NCI-H187 (cell line): ENCODE measurements around the gene SGSH.

Experiments used
- DNase-seq, 2 experiments: peaks; one replicate each; lab custom pipeline; 2025; lab: John Stamatoyannopoulos, UW

Gene SGSH

DNA sequence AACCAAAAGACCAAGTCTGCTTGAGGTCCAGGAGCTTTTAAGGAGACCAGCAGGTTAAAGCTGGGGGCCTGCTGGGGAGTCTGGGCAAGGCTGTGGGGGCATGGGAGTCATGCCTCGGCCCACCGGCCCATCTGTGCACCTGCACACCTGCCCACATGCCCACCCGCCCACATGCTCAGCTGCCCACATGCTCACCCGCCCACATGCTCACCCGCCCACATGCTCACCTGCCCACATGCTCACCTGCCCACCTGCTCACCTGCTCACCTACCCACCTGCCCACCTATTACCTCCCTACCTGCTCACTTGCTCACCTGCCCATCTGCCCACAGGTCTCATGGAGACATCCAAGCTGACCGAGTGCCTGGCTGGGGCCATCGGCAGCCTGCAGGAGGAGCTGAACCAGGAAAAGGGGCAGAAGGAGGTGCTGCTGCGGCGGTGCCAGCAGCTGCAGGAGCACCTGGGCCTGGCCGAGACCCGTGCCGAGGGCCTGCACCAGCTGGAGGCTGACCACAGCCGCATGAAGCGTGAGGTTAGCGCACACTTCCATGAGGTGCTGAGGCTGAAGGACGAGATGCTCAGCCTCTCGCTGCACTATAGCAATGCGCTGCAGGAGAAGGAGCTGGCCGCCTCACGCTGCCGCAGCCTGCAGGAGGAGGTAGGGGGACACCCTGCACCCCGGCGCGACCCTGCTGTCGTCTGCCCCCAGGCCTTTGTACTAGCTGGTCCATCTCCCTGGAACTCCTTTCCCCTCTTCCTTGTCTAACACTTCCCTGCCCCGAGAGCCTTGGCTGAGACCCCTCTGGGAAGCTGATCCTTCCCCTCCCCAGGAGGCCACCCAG lies 36.3 kb downstream of the SGSH start:
- DNase-seq, result no peak

DNA sequence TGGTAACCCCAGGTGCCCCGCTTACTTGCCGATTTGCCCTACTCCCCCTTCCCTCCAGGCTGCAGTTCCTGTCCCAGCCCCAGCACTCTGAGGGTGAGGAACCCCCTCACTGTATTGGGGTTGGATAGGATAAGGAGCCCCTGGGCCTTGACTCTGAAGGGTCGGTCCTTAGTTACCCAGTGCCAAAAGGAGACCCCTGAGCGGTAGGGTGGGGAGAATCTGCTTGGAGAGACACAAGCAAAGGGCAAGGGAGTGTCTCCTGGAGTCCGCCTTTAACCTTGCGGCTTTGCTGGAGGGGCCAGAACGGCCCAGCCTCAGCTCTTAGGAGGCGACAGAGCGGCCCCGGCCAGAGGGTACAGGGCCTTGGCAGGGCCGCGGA lies 37.3 kb downstream of the SGSH start:
- no peak for DNase-seq

DNA sequence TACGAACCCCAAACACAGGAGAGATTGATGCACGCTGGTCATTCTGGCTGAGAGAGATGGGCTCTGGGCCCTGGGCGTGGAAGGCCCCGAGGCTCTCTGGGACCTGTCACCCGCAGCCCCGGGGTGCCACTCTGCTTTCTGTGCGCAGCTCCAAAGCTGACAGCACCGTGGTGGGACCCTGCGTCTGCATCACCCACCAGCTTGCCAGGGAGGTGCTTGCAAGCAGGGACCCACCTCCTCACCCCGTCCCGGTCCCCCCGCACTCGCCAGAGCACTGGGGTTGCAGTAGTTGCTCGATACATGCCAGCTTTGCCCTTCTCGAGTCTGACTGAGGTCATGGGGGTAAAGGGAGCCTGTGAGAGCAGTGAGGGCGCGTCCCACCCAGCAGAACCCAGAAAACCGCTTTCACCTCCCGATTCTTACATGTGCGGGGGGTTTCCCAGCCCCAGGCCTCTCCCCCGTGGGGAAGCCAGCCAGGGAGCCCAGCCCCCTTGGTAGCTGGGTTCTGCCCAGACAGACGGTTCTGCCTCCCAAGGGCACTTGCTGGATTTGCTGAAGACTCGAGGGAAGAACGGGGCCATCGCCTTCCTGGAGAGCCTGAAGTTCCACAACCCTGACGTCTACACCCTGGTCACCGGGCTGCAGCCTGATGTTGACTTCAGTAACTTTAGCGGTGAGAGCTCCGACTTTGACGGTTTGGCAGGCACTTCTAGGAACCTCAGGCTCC lies 37.9 kb downstream of the SGSH start:
- DNase-seq, result no peak

DNA sequence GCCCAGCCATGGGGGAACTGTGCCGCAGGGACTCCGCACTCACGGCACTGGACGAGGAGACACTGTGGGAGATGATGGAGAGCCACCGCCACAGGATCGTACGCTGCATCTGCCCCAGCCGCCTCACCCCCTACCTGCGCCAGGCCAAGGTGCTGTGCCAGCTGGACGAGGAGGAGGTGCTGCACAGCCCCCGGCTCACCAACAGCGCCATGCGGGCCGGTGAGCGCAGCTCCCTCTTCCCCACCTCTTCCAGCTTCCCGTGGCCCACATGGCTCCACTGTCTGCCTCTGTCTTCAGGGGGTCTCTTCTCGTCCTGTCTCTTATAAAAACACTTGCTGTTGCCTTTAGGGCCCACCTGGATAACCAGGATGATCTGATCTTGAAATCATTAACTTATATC lies 38.7 kb downstream of the SGSH start:
- DNase-seq, result no peak

DNA sequence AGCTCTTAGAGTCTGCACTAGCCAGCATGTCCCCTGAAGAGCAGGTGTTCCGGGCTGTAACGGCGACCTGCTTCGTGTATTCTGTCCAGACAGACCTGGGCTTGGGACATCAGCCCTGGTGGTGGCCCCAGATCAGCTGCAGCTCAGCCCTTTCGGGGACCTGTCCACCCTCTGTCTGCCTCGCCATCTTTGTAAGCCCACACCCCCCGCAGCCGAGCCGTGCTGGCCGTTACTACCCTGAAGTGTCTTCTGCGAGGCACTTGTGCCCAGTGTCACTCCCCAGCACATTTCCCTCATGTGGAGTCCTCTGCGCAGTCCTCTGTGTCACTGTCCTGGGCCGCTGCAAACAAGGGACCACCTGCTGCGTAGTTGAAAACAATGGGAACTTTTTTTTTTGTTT lies 39.9 kb downstream of the SGSH start:
- DNase-seq, result no peak

DNA sequence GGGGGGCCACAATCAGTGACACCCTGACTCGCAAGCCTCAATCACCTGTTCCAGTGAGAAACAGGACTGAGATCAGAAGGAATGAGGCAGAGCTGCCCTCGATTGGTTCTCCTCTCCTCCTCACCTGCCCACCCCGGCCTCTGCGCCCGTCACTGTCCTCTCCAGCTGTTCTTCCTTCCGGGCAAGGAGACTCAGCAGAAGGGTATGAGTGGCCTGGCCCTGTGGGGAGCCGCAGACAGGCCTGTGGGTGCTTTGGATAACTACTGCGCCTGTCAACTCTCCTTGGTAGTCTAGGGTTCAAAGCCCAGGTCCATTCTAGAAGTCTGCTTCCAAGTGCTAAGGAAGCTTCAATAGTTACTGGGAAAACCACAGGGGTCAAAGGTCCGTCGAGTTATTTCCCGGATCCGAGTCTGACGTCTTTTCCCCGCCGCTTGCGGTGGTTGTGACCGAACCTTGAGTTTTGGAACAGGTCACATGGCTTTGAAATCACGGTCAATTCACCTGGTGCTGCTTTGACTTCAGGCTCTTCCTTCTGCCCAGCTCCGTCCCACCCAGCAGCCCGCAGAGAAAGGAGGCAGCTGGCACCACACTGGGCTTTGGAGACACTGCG lies 42.0 kb downstream of the SGSH start:
- no peak for DNase-seq

DNA sequence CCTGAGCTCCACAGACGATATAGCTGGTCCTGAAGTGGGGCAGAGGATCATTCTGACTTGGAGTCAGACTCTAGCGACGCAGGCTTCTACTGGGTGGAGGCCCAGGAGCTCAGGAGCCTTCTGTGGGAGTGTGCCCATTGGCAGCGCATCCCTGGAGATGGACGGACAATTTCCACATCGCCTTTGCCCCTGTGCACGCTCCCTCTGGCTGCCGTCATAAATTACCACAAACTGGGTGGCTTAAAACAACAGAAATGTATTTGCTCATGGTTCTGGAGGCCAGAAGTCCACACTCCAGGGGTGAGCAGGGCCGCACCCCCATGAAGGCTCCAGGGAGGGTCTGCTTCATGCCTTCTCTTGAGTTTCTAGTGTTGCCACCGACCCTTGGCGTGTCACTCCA lies 43.4 kb downstream of the SGSH start:
- no peak for DNase-seq

DNA sequence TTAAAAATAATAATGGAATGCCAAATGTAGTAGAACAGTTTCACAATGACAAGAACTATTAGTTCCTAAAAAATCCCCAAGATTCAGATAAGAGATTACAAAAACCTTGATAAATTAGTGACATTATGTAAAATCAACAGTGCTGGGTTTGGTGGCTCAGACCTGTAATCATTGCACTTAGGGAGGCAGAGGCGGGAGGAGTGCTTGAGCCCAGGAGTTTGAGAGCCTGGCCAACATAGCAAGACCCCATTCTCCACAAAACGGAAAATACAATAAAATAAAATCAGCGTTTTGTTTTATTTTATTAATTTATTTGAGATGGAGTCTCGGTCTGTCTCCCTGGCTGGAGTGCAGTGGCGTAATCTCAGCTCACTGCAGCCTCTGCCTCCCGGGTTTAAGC lies 46.2 kb downstream of the SGSH start:
- DNase-seq, result no peak

DNA sequence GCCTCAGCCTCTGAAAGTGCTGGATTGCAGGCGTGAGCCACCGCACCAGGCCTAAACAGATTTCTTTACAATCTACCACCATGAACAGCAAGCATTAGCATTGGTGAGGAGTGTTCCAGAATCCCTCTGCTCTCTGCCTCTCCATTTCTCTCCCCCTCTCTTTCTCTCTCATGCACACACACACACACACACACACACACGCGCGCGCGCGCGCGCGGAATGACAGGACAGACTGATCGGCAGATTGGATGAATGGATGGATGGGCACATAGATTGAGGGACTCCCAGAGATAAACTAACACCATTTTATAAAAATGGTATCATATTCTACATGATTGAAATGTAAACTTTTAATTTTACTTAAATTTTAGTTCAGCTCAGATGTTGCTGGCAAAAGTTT lies 47.0 kb downstream of the SGSH start:
- DNase-seq, result no peak

DNA sequence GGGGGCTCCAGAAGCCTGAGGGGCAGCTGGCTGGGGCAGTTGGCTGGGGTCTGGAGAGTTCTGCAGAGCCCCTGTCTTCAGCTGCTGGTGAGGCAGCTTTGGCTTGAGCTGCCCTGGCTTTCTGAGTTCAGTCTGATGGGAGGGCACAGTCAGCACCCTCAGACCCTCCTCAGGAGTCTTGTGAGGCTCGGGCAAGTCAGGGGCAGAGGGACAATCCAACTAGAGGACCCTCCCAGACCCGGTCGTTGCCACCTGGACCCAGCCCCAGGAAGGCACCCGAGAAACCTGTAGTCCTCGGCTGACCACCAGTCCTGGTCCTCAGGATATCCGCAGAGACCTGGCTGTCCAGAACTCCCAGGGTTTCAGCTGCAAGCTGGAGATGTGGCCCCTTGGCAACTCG lies 48.5 kb downstream of the SGSH start:
- DNase-seq, result no peak

DNA sequence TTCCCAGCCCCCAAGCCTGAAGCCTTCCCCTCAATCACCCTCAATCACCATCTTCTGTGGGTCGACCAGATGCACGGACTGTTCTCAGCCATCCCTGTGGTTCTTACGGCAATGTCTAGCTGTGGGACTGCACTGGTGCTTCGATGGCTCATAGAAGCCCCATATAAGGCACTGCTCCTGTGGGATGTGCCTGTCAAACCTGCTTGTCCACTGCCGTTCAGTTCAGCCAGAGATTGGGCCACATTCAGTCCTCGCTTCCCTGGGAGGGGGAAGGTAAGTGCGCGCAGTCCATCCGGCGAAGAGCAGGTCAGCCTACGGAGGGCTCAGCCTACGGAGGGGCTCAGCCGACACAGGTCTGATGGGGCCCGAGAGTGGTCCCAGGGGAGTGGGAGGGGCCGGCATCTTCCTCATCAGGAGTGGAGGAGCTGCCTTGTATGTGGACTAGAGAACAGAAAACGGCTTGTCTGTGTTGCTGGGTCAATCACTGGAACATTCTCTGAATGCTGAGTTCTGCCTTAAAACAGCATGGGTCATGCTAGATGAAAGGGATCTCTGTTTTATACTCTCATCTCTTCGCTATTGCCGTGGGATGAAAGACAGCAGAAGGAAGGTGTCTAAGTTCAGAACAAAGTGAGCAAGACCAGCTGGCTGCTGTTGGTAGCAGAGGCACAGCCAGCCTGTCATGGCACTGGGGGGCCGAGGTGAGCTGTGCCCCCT lies 50.2 kb downstream of the SGSH start, which contains the start of gene CARD14:
CARD14 (plus strand) TSS at position 247 of the 717 bp plus-strand sequence. CDS start 11,409 bp downstream, outside the sequence.
- no peak for DNase-seq

DNA sequence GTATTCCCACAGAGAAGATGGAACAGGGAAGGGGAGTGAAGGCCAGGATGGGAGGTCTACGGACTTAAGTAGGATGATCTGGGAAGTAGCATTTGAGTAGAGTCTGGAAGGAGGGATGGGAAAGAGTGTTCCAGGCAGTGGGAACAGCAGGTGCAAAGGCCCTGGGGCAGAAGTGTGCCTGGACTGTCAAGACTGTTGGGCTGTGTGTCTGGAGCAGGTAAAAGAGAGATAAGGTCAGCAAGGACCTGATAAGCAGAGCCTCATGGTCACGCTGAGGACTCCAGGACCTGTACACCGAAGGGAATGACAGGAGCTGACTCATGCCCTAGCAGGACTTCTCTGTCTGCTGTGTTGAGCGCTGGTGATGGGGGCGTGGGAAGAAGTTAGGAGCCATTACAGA lies 51.0 kb downstream of the SGSH start:
- no peak for DNase-seq

DNA sequence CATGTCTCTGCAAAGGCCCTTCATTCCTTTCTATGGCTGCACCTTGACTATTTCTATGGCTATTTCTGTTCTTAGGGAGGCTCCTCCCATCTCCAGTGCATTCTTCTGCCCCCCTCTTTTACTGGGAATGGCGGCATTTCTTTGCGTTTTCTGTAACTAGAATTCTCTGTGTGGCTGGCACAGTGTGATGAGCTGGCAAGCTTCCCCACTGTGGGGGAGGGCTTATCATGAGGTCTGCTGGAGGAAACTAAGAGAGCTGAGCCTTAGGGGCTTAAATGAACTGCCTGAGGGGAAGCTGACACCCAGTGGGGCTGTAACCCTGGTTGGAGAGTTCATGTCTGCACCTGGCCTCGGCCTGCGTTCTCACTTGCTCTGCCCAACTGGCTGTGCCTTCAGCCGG lies 51.8 kb downstream of the SGSH start:
- DNase-seq, result no peak

DNA sequence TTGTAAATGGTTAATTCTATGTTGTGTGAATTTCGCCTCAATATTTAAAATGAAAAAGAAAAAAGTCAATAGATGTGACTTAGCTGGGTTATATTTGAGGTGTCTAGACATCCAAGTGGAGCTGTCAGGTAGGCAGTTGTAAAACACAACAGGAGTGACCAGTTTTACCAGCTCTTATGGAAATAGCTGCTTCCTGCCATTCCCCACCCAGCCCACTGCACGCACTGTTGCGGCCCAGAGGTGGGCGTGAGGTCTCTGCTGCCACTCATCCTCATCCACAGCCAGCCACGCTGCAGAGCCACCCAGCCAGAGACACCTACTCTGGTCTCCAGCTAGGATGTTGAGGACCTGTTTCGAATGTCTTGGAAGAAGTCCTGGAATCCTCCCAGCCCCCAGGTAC lies 53.7 kb downstream of the SGSH start:
- no peak for DNase-seq

DNA sequence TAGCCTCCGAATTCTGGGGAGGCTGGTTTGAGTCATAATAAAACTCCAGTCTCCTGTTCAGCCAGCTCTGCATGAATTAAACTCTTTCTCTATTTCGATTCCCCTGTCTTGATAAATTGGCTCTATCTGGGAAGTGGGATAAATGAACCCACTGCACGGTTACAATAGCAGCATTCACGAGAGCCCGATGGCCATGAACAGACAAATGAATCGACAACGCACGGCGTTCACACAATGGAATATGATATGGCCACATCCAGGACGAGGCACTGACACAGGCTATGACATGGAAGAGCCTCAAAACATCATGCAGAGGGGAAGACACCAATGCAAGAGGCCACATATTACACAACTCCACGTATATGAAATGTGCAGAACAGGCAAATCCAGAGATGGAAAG lies 55.9 kb downstream of the SGSH start:
- no peak for DNase-seq

DNA sequence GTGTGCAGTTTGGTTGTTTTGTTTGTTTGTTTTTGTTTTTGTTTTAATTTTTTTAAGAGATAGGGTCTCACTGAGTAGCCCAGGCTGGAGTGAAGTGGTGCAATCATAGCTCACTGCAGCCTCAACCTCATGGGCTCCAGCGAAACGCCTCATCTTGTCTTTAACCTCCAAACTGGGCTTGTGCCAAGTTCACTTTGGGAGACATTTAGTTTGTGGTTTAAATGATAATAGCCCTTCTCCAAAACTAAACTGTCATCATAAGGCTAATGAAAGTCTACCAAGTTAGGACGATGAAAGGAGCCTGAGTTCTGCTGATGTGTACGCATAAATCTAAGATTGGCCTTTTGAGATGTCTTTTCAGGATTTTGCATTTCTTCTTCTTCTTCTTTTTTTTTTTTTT lies 56.8 kb downstream of the SGSH start:
- no peak for DNase-seq

DNA sequence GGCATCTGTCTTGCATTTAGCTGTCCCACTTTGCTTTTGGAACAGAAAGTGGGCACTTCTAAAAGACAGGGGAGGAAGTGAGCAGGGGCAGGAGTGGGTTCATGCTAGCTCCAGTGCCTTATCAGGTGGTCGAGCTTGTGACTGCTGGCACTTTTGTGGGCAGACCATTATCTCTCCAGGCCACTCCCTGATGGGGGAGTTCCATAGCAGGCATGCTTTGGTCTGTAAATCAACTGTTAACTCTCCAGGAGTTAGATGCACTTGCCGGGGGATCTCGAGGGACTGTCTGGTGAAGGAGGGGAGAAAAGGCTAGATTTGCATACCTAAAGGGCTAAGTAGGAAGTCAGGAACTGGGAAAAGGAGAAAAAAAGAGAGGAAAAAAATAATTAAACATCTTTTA lies 59.6 kb downstream of the SGSH start:
- DNase-seq, result no peak
